ENCODE data around the gene POLN. TPM values are rescaled to one million over a fixed set of nuclear protein-coding genes. Genes with fewer than 3 reads are reported as not detected.

Gene POLN
- total RNA-seq, 2 donors from 2014 or later, result 2.8 to 2.9 TPM

- no peaks in the 10 kb centered on the region for H3K9me3 ChIP-seq (ENCODE audit: control insufficient read depth, low read length)
- Mint-ChIP-seq H3K4me3 (no peak overlapping the region), H3K36me3 (ENCODE audit: low read depth) (no peaks in the 10 kb centered on the region), H3K27me3 (ENCODE audit: insufficient read depth) (peaks cover 32% of the 10 kb centered on the region), H3K9me3 (no peaks in the 10 kb centered on the region), H3K4me1 (no peaks in the 10 kb centered on the region), H3K27ac (no peak overlapping the region)
- TF ChIP-seq, protein P1, sequence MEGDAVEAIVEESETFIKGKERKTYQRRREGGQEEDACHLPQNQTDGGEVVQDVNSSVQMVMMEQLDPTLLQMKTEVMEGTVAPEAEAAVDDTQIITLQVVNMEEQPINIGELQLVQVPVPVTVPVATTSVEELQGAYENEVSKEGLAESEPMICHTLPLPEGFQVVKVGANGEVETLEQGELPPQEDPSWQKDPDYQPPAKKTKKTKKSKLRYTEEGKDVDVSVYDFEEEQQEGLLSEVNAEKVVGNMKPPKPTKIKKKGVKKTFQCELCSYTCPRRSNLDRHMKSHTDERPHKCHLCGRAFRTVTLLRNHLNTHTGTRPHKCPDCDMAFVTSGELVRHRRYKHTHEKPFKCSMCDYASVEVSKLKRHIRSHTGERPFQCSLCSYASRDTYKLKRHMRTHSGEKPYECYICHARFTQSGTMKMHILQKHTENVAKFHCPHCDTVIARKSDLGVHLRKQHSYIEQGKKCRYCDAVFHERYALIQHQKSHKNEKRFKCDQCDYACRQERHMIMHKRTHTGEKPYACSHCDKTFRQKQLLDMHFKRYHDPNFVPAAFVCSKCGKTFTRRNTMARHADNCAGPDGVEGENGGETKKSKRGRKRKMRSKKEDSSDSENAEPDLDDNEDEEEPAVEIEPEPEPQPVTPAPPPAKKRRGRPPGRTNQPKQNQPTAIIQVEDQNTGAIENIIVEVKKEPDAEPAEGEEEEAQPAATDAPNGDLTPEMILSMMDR (conservative IDR thresholded peaks at IDR 0.05), result no peak
- H3K36me3 ChIP-seq (ENCODE audit: control insufficient read depth, insufficient read depth, low read length), result no peaks in the 10 kb centered on the region
- no peak overlapping the region for H3K4me3 ChIP-seq (ENCODE audit: low read length)
- 80 to 89% methylated on average over 9 to 10 of the region's 10 CpGs for WGBS, 2 experiments (ENCODE audit: insufficient coverage in 1 of 2, insufficient read length in 1 of 2)
- H3K27ac ChIP-seq (ENCODE audit: low read depth, low read length), result no peak overlapping the region
- peak; percentile 37 for DNase-seq
- no peak overlapping the region for H3K9ac ChIP-seq (ENCODE audit: extremely low read depth, low read length, poor library complexity, severe bottlenecking)
- peaks cover 20% of the 10 kb centered on the region for H3K27me3 ChIP-seq (ENCODE audit: control insufficient read depth, insufficient read depth, low read length, poor library complexity, severe bottlenecking)
- H3K4me1 ChIP-seq (ENCODE audit: control insufficient read depth, insufficient read depth, low read length), result no peaks in the 10 kb centered on the region
Measured at GRCh38 chr4:2051086-2051485, 190.8 kb downstream of the POLN start.

- H3K4me1 Mint-ChIP-seq, result no peaks in the 10 kb centered on the region
- Histone ChIP-seq H3K27me3 (ENCODE audit: control insufficient read depth, insufficient read depth, low read length, poor library complexity, severe bottlenecking) (peaks cover 10% of the 10 kb centered on the region), H3K36me3 (ENCODE audit: control insufficient read depth, insufficient read depth, low read length) (no peaks in the 10 kb centered on the region), H3K27ac (ENCODE audit: low read depth, low read length) (no peak overlapping the region), H3K9me3 (ENCODE audit: control insufficient read depth, low read length) (no peaks in the 10 kb centered on the region), H3K4me3 (ENCODE audit: low read length) (no peak overlapping the region), H3K9ac (ENCODE audit: extremely low read depth, low read length, poor library complexity, severe bottlenecking) (no peak overlapping the region), H3K4me1 (ENCODE audit: control insufficient read depth, insufficient read depth, low read length) (no peaks in the 10 kb centered on the region)
- 93 to 100% methylated on average over 5 to 7 of the region's 7 CpGs for WGBS, 2 experiments (ENCODE audit: insufficient coverage in 1 of 2, insufficient read length in 1 of 2)
- no peak overlapping the region for H3K4me3 Mint-ChIP-seq
- peak; percentile 38 for DNase-seq
- peaks cover 27% of the 10 kb centered on the region for H3K27me3 Mint-ChIP-seq (ENCODE audit: insufficient read depth)
- no peaks in the 10 kb centered on the region for H3K9me3 Mint-ChIP-seq
- H3K36me3 Mint-ChIP-seq (ENCODE audit: low read depth), result no peaks in the 10 kb centered on the region
- no peak overlapping the region for H3K27ac Mint-ChIP-seq
- TF ChIP-seq, protein P1 (conservative IDR thresholded peaks at IDR 0.05), result no peak
Measured at GRCh38 chr4:2049811-2050210, 192.1 kb downstream of the POLN start.

GRCh38 chr4:2049381-2049780, 192.5 kb downstream of the POLN start:
- TF ChIP-seq, protein P1 (conservative IDR thresholded peaks at IDR 0.05), result no peak
- no peaks in the 10 kb centered on the region for H3K9me3 ChIP-seq (ENCODE audit: control insufficient read depth, low read length)
- Mint-ChIP-seq H3K4me1 (no peaks in the 10 kb centered on the region), H3K36me3 (ENCODE audit: low read depth) (peaks cover 3% of the 10 kb centered on the region), H3K27ac (no peak overlapping the region), H3K27me3 (ENCODE audit: insufficient read depth) (peaks cover 26% of the 10 kb centered on the region), H3K4me3 (no peak overlapping the region), H3K9me3 (no peaks in the 10 kb centered on the region)
- WGBS, 2 experiments (ENCODE audit: insufficient coverage in 1 of 2, insufficient read length in 1 of 2), result 82 to 97% methylated on average over 4 to 7 of the region's 7 CpGs
- H3K36me3 ChIP-seq (ENCODE audit: control insufficient read depth, insufficient read depth, low read length), result no peaks in the 10 kb centered on the region
- H3K4me3 ChIP-seq (ENCODE audit: low read length), result no peak overlapping the region
- no peak overlapping the region for H3K27ac ChIP-seq (ENCODE audit: low read depth, low read length)
- no peak overlapping the region for H3K9ac ChIP-seq (ENCODE audit: extremely low read depth, low read length, poor library complexity, severe bottlenecking)
- peaks cover 10% of the 10 kb centered on the region for H3K27me3 ChIP-seq (ENCODE audit: control insufficient read depth, insufficient read depth, low read length, poor library complexity, severe bottlenecking)
- H3K4me1 ChIP-seq (ENCODE audit: control insufficient read depth, insufficient read depth, low read length), result no peaks in the 10 kb centered on the region
- no peak for DNase-seq

Data from endodermal cell (in vitro differentiated cells).